HFFc6 (cell line): ENCODE data around the gene SAMD8. TPM values are rescaled to one million over a fixed set of nuclear protein-coding genes. Genes with fewer than 3 reads are reported as not detected.

ENCODE experiments used
- DNase-seq: peaks from one replicate; pipeline ENCODE4 v3.0.0-alpha.2; 2018
- H3K27ac Mint-ChIP-seq: 2 replicates; pipeline ENCODE4 v1.8.0; 2020; ENCODE audit warnings: mild to moderate bottlenecking, mixed read lengths
- H3K27me3 Mint-ChIP-seq: 2 replicates; pipeline ENCODE4 v1.8.0; 2021; ENCODE audit warnings: mild to moderate bottlenecking, moderate library complexity, mixed read lengths; ENCODE audit not compliant: insufficient read depth
- H3K36me3 Mint-ChIP-seq: 2 replicates; pipeline ENCODE4 v1.8.0; 2021; ENCODE audit warnings: low read depth, mixed read lengths
- H3K4me1 Mint-ChIP-seq: 2 replicates; pipeline ENCODE4 v1.8.0; 2020; ENCODE audit warnings: low read depth, mixed read lengths
- H3K4me3 Mint-ChIP-seq: 2 replicates; pipeline ENCODE4 v1.8.0; 2020; ENCODE audit warnings: mild to moderate bottlenecking, moderate library complexity, mixed read lengths
- H3K9me3 Mint-ChIP-seq: 2 replicates; pipeline ENCODE4 v1.8.0; 2020; ENCODE audit warnings: mild to moderate bottlenecking, mixed read lengths
- CTCF ChIP-seq: fragments of 200-600 bp; sonication (generic); IDR thresholded peaks from 2 replicates; pipeline ENCODE4 v1.5.0; 2021; ENCODE audit warnings: antibody characterized with exemption, mild to moderate bottlenecking
- total RNA-seq, 6 experiments: library from RNA; stranded (reverse); fragmentation: NEBNext Ultra II Directional; extraction: Animal tissue kit (Norgen Biotek cat#: 25700); gene quantifications; 2 replicates in 1 of 6; 3 replicates in 5 of 6; pipeline ENCODE4 v1.2.3, GENCODE V29; 2021

Gene SAMD8
- total RNA-seq, 6 experiments from 2014 or later = 26.5 to 31.5 (median 29.9) TPM

- H3K27me3 Mint-ChIP-seq = no peaks in the 10 kb centered on the region
- TF ChIP-seq CTCF = no peak
- H3K36me3 Mint-ChIP-seq = peaks cover 9% of the 10 kb centered on the region
- peaks cover 10% of the 10 kb centered on the region for H3K4me1 Mint-ChIP-seq
- no peak for DNase-seq
- no peaks in the 10 kb centered on the region for H3K9me3 Mint-ChIP-seq
- H3K4me3 Mint-ChIP-seq = no peak overlapping the region
- H3K27ac Mint-ChIP-seq = no peak overlapping the region
Observed at GRCh38 chr10:75168275-75168674, 56.8 kb downstream of the SAMD8 start.

- H3K36me3 Mint-ChIP-seq = peaks cover 11% of the 10 kb centered on the region
- H3K27me3 Mint-ChIP-seq = no peaks in the 10 kb centered on the region; the same call in 1 of the 2 replicates
- no peaks in the 10 kb centered on the region for H3K9me3 Mint-ChIP-seq
- H3K27ac Mint-ChIP-seq = no peak overlapping the region
- no peak for DNase-seq
- H3K4me1 Mint-ChIP-seq = peaks cover 10% of the 10 kb centered on the region
- TF ChIP-seq CTCF = no peak
- no peak overlapping the region for H3K4me3 Mint-ChIP-seq
Observed at GRCh38 chr10:75170215-75170614, 58.8 kb downstream of the SAMD8 start.

GRCh38 chr10:75175046-75175445, 63.6 kb downstream of the SAMD8 start:
- Mint-ChIP-seq H3K4me1 (peaks cover 14% of the 10 kb centered on the region), H3K27me3 (no peaks in the 10 kb centered on the region; the same call in 1 of the 2 replicates), H3K27ac (no peak overlapping the region), H3K36me3 (peaks cover 21% of the 10 kb centered on the region), H3K9me3 (no peaks in the 10 kb centered on the region), H3K4me3 (no peak overlapping the region)
- DNase-seq = no peak
- TF ChIP-seq CTCF = no peak

- Mint-ChIP-seq H3K4me3 (no peak overlapping the region), H3K4me1 (peaks cover 24% of the 10 kb centered on the region), H3K36me3 (peaks cover 21% of the 10 kb centered on the region), H3K27me3 (no peaks in the 10 kb centered on the region; the same call in 1 of the 2 replicates), H3K9me3 (no peaks in the 10 kb centered on the region), H3K27ac (no peak overlapping the region)
- no peak for TF ChIP-seq CTCF
- no peak for DNase-seq
Observed at GRCh38 chr10:75176046-75176445, 64.6 kb downstream of the SAMD8 start.

- no peak for DNase-seq
- Mint-ChIP-seq H3K36me3 (peaks cover 21% of the 10 kb centered on the region), H3K9me3 (no peaks in the 10 kb centered on the region), H3K27me3 (no peaks in the 10 kb centered on the region; the same call in 1 of the 2 replicates), H3K4me1 (peaks cover 29% of the 10 kb centered on the region), H3K4me3 (no peak overlapping the region), H3K27ac (no peak overlapping the region)
- no peak for TF ChIP-seq CTCF
Observed at GRCh38 chr10:75176736-75177135, 65.3 kb downstream of the SAMD8 start.
